GM19035 (cell line): ENCODE results near the gene CCDC68.
"Not testable (repeated sequence)": the region's sequence is repeated elsewhere in the genome, so short reads cannot be mapped to it uniquely, and the experiment has no call there.

Source experiments
- ATAC-seq: cut with Tn5 transposase; IDR thresholded peaks from one replicate; pipeline ENCODE4 v1.9.1; 2021; ENCODE audit not compliant: unreplicated experiment

CCDC68 gene

GRCh38 chr18:54958704-54959625, at the start of gene CCDC68:
Gene CCDC68, minus strand, starts transcription at chr18:54959461. Its CDS starts 16,670 bp downstream, at chr18:54942791.
- no peak for ATAC-seq

- ATAC-seq, result no peak
These were observed 48.3 kb upstream of the CCDC68 start for GRCh38 chr18:55007602-55008001.

- no peak for ATAC-seq
These were observed 44.4 kb upstream of the CCDC68 start for GRCh38 chr18:55003695-55004094.

- ATAC-seq, result no peak
These were observed 43.0 kb upstream of the CCDC68 start for GRCh38 chr18:55002261-55002660.

DNA sequence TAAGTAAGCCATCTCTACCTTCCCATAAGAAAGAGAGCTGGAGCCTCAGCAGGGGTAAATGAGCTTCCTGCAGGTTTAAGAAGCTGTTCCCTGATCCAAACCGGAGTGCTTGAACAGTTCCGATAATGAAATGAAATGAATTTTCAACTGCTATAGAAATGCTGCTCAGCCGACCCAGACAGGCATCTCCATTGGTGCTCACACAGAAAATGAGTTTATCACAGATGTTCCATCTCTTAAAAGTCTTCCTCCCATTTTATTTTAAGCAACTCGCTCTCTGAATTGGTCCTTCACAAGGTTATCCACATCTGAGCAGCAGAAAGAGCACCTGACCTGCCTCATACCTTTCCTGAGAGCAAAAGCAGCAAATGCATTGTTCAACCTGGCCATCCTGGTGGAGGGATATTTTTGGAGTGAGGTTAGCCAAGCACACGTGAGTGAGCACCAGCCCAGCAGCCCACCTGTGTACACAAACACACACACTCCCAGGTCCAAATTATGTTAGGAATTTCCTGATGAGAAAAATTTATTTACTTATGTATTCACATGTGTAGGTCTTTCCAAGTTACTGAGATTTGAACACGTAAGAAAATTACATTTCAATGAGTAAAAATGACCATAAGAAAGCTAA, 42.2 kb upstream of the CCDC68 start:
- no peak for ATAC-seq

- no peak for ATAC-seq
These were observed 41.3 kb upstream of the CCDC68 start for GRCh38 chr18:55000529-55000928.

- no peak for ATAC-seq
These were observed 39.8 kb upstream of the CCDC68 start for GRCh38 chr18:54999016-54999415.

- ATAC-seq, result no peak
These were observed 36.3 kb upstream of the CCDC68 start for GRCh38 chr18:54995421-54996143.

DNA sequence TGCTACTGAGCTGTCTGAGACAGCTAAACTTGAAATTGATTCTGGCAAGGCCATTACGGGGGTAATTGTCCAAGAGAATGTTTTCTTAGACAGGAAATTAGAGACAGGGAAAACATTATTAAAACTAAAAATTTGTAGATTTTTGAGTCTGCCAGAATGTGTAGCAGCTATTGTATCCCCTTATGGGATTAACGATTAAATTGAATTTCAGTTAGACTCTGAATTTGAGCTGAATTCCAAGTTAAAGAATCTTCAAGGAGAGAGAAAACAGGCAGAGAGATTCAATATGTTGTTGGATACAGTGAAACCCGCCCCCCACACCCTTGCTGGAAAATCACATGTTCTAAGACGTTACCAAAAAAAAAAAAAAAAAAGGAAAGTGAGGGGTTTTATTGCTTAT, 32.7 kb upstream of the CCDC68 start:
- ATAC-seq, result no peak

- no peak for ATAC-seq
These were observed 25.6 kb upstream of the CCDC68 start for GRCh38 chr18:54984908-54985307.

DNA sequence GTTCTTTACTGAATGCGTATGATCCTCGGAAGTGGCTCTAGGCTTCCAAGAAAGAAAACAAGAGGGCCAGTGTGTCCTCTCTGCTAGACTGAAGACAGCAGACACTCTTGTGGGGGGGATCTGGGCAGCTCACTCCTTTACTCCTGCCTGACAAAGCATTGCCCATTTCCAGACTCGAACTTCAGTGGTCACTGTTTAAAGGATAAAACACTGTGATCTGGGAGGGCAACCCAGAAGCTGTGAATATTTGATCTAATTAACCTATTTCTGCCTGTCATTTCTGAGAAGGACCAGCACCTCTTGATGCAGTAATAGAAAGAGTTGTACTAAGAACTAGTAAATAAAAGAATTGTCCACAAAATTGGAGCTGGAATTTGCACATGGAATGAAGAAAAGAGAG, 24.5 kb upstream of the CCDC68 start:
- no peak for ATAC-seq

DNA sequence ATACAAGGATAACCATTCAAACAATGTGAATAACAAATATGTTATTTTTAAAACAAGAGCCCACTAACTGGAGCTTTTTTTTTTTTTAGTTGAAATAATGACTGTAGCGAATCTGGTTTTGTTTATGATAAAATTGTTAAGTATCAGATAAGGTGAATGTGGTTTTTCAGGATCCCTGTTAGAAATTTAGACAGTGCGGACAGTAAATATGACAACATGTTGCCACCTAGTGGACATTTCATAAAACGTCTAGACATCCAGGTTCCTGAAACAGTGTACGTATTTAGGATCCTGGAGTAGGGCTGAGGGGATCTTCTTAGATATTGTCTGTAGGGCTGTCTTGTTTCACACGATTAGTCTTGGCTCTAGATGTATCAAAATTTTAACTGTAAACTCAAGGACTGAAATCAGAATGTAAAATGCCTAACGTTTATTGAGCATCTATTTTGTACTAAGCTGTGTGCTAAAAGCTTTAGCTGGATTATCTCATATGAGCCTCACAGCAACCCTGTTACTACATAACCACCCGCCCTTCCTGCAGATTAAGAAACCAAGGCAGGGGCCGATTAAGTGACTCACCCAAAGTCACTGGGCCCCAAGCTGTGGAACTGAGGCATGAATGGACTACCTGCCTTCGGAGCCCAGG, 23.9 kb upstream of the CCDC68 start:
- peak; percentile 79 for ATAC-seq

DNA sequence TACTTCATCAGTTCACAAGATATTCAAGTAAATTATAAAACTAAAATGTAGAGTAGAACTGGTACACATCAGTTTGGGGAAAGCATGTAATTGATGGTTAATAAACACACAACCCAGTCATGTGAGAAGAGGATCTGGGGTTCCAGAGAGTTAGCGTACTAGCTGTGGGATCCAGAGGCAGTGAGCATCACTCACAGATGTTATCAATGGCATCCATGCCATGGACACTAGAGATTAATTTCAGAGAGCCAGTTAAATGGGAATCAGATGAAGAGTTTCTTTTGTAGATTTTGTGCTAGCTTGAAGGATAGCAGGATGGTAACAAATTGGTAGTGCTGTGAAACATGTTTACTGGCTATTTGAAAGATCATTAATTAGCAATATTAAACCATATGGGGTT, 21.8 kb upstream of the CCDC68 start:
- ATAC-seq, result no peak

DNA sequence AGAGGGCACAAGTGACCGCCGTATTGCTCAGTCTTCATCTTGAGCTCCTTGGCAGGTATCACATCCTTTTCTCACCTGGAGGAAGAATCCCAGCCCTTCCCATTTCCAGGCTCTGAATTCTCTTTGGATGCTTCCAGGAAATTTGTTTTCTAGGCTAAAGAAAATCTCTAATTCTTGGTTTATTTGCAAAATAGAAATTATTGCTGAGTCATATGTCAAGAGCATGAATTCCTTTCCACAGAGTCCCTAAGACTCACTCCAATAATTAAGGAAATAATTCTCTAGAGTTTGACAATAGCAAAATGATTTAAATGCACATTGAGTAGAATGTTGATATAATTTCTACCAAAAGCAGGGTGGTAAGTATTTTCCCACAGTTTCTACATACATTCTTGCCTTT, 16.3 kb upstream of the CCDC68 start:
- no peak for ATAC-seq

DNA sequence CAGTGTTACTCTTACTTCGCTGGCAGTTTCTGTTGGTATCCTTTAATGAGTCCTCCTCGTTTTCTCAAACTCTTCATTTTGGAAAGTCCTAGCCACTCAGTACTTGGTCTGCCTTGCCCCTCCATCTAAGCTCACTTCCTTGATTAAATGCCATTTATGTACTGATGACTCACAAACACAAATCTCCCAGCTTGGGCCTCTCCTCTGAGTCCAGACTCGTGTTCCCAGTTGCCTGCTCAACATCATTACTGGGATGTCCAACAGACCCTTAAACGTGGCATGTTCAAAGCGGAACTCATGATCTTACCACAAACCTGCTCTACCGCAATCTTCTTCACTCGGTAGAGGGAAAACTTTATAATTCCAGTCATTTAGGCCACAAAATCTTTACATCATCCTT, 13.8 kb upstream of the CCDC68 start:
- no peak for ATAC-seq

DNA sequence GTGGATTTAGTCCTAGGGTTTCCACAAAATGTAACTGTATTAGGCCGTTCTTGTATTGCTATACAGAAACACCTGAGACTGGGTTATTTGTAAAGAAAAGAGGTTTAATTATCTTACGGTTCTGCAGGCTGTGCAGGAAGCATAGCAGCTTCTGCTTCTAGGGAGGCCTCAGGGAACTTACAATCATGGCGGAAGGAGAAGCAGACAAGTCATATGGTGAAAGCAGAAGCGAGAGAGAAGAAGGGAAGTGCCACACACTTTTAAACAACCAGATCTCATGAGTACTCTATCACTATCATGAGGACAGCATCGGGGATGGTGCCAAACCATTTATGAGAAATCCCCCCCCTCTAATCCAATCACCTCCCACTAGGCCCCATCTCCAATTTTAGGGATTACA, 9.5 kb upstream of the CCDC68 start:
- ATAC-seq, result no peak

DNA sequence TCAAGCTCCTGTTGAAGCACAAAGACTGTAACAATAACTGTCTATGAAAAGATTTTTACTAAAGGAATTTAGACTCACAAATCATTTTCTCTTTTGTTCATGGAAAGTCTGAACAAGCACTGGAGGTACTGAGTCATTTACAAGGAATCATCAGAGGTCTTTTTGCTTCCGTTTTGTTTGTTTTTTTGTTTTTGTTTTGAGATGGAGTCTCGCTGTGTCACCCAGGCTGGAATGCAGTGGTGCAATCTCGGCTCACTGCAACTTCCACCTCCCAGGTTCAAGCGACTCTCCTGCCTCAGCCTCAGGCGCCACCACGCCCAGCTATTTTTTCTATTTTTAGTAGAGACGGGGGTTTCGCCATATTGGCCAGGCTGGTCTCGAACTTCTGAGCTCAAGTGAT, 9.0 kb upstream of the CCDC68 start:
- ATAC-seq, result not testable (repeated sequence)

- no peak for ATAC-seq
These were observed 8.5 kb upstream of the CCDC68 start for GRCh38 chr18:54967786-54968185.

GRCh38 chr18:54964741-54965140, 5.5 kb upstream of the CCDC68 start:
- ATAC-seq, result no peak

GRCh38 chr18:54962919-54963645, 3.8 kb upstream of the CCDC68 start:
- no peak for ATAC-seq

DNA sequence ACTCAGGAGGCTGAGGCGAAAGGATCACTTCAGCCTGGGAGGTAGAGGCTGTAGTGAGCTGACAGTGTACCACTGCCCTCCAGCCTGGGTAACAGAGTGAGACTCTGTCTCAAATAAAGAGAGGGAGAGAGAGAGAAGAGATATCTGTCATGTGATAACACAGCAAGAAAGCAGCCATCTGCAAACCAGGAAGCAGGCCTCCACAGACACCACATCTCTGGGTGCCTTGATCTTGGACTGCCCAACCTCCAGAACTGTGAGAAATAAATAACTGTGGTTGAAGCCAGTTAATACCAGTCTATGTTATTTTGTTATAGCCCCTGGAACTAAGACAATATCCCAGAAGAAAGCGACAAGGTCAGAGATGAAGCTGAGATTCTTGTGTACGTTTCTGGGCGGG, 2.6 kb upstream of the CCDC68 start:
- ATAC-seq, result no peak
